HCT116 (cell line): ENCODE measurements around the gene TMEM61. TPM values are rescaled to one million over a fixed set of nuclear protein-coding genes. Genes with fewer than 3 reads are reported as not detected.
A peak's percentile ranks its signal among the peaks of the same experiment; 100 is the strongest.

Experiments
- ATAC-seq: fragments of 200-7000 bp; cut with Tn5 transposase; 2 replicates; pipeline ENCODE4 v1.9.1; 2020; ENCODE audit warnings: mild to moderate bottlenecking, moderate library complexity
- BruUV-seq: library from RNA; stranded (reverse); fragments of 400-500 nt; replicated peaks from 2 replicates; lab custom pipeline; 2021; lab: Mats Ljungman, UMichigan
- CTCF ChIA-PET: fragments of 300-600 bp; sonication (Branson Sonifier 250); formaldehyde crosslinking; loops from one replicate; lab custom pipeline; 2021; ENCODE audit warnings: antibody characterized with exemption; lab: Charles Lee
- POLR2A ChIA-PET: fragments of 300-600, 350-600 bp; sonication (Branson Sonifier 250); formaldehyde crosslinking; loops from one replicate; lab custom pipeline; 2021; ENCODE audit warnings: antibody characterized with exemption; lab: Charles Lee
- RAD21 ChIA-PET, 2 experiments: fragments of 300-600 bp; sonication (Branson Sonifier 250); formaldehyde crosslinking; loops; one replicate each; lab custom pipeline; 2023; ENCODE audit warnings: low total read pairs in 2 of 2; ENCODE audit not compliant: uncharacterized antibody in 2 of 2, unreplicated experiment in 2 of 2, low non-redundant PET in 1 of 2; lab: Charles Lee
- DNase-seq: peaks from one replicate; pipeline ENCODE4 v3.0.0-alpha.2; 2010; ENCODE audit warnings: low read depth, low spot score
- H2AFZ ChIP-seq: fragments of 200-600 bp; shearing (Covaris generic), sonication (generic); 2 replicates; pipeline ENCODE4 v1.6.1; 2017; ENCODE audit warnings: low read depth, mixed run types, mixed read lengths, antibody characterized with exemption, low read length; ENCODE audit not compliant: poor library complexity, severe bottlenecking
- H3K27ac ChIP-seq: 2 replicates; pipeline ENCODE4 v1.5.1; 2012; ENCODE audit warnings: low read depth, low read length
- H3K27me3 ChIP-seq: fragments of 200-600 bp; sonication (generic); 2 replicates; pipeline ENCODE4 v1.6.1; 2016; ENCODE audit warnings: mixed run types, low read length, mixed read lengths; ENCODE audit not compliant: insufficient read depth
- H3K36me3 ChIP-seq, 2 experiments: fragments of 200-500 bp in 1 of 2; fragments of 200-600 bp in 1 of 2; sonication (Bioruptor generic) in 1 of 2; sonication (generic) in 1 of 2; 2 replicates each; pipeline versions ENCODE4 v1.5.1 to v1.6.1; 2014 to 2016; ENCODE audit warnings: low read length in 2 of 2, inconsistent platforms in 1 of 2, mixed read lengths in 1 of 2, mixed run types in 1 of 2; ENCODE audit not compliant: insufficient read depth in 2 of 2, control insufficient read depth in 1 of 2
- H3K4me1 ChIP-seq, 2 experiments: fragments of 200-600 bp in 1 of 2; sonication (generic) in 1 of 2; 2 replicates each; pipeline versions ENCODE4 v1.5.1 to v1.6.1; 2012 to 2017; ENCODE audit warnings: low read length in 2 of 2, inconsistent platforms in 1 of 2, mild to moderate bottlenecking in 1 of 2, mixed read lengths in 1 of 2, mixed run types in 1 of 2, moderate library complexity in 1 of 2; ENCODE audit not compliant: insufficient read depth in 2 of 2, control insufficient read depth in 1 of 2
- H3K4me2 ChIP-seq: fragments of 200-600 bp; sonication (generic); 2 replicates; pipeline ENCODE4 v1.6.1; 2017; ENCODE audit warnings: mixed run types, low read length, mixed read lengths
- H3K4me3 ChIP-seq, 2 experiments: fragments of 200-600 bp in 1 of 2; sonication (generic) in 1 of 2; replicated peaks in 1 of 2; 2 replicates each; pipeline ENCODE4 v1.5.1; 2011 to 2016; ENCODE audit warnings: low read length in 2 of 2, control low read depth in 1 of 2, low read depth in 1 of 2, mild to moderate bottlenecking in 1 of 2, mixed read lengths in 1 of 2, mixed run types in 1 of 2
- H3K79me2 ChIP-seq: fragments of 200-600 bp; sonication (generic); 2 replicates; pipeline ENCODE4 v1.6.1; 2017; ENCODE audit warnings: mild to moderate bottlenecking, mixed run types, low read length, moderate library complexity, mixed read lengths; ENCODE audit not compliant: insufficient read depth
- H3K9ac ChIP-seq: fragments of 200-600 bp; sonication (generic); 2 replicates; pipeline ENCODE4 v1.6.1; 2016; ENCODE audit warnings: low read length, mixed read lengths
- H3K9me2 ChIP-seq: fragments of 200-600 bp; sonication (generic), shearing (Covaris generic); 2 replicates; pipeline ENCODE4 v1.6.1; 2017; ENCODE audit warnings: mixed run types, mild to moderate bottlenecking, moderate library complexity; ENCODE audit not compliant: insufficient read depth
- H3K9me3 ChIP-seq, 2 experiments: fragments of 200-500 bp in 1 of 2; fragments of 200-600 bp in 1 of 2; sonication (Bioruptor generic) in 1 of 2; sonication (generic) in 1 of 2; 2 replicates each; pipeline ENCODE4 v1.6.1; 2014 to 2017; ENCODE audit warnings: low read length in 2 of 2, mixed read lengths in 2 of 2, inconsistent platforms in 1 of 2, low read depth in 1 of 2, mild to moderate bottlenecking in 1 of 2, mixed run types in 1 of 2, moderate library complexity in 1 of 2; ENCODE audit not compliant: control insufficient read depth in 1 of 2, insufficient read depth in 1 of 2
- H4K20me1 ChIP-seq: fragments of 200-600 bp; sonication (generic), shearing (Covaris generic); 2 replicates; pipeline ENCODE4 v1.6.1; 2017; ENCODE audit warnings: mixed run types, mild to moderate bottlenecking, moderate library complexity; ENCODE audit not compliant: insufficient read depth
- CTCF ChIP-seq, 3 experiments: fragments of 200-600 bp in 1 of 3; sonication (generic) in 1 of 3; IDR thresholded peaks in 2 of 3; conservative IDR thresholded peaks in 1 of 3; 2 replicates each; pipeline ENCODE4 v1.5.1; 2012 to 2017; ENCODE audit warnings: low read depth in 2 of 3, low read length in 2 of 3, antibody characterized with exemption in 1 of 3, borderline replicate concordance in 1 of 3, control low read depth in 1 of 3, mild to moderate bottlenecking in 1 of 3, mixed read lengths in 1 of 3, mixed run types in 1 of 3, moderate library complexity in 1 of 3; ENCODE audit not compliant: insufficient read depth in 1 of 3
- EGR1 ChIP-seq: IDR thresholded peaks from 2 replicates; pipeline ENCODE4 v1.6.1; 2012; ENCODE audit warnings: low read depth
- EZH2phosphoT487 ChIP-seq: fragments of 200-600 bp; IDR thresholded peaks from 2 replicates; pipeline ENCODE4 v1.6.1; 2018; ENCODE audit warnings: antibody characterized with exemption, borderline replicate concordance
- FOSL1 ChIP-seq: IDR thresholded peaks from 2 replicates; pipeline ENCODE4 v1.6.1; 2012; ENCODE audit warnings: low read depth
- JUND ChIP-seq: IDR thresholded peaks from 2 replicates; pipeline ENCODE4 v1.6.1; 2012
- POLR2AphosphoS5 ChIP-seq: IDR thresholded peaks from 2 replicates; pipeline ENCODE4 v1.6.1; 2011; ENCODE audit warnings: mild to moderate bottlenecking, low read depth, low read length, moderate library complexity
- REST ChIP-seq: IDR thresholded peaks from 2 replicates; pipeline ENCODE4 v1.6.1; 2012; ENCODE audit warnings: low read depth
- SRF ChIP-seq: IDR thresholded peaks from 2 replicates; pipeline ENCODE4 v1.6.1; 2012; ENCODE audit warnings: low read depth
- TCF7L2 ChIP-seq: IDR thresholded peaks from 2 replicates; pipeline ENCODE4 v1.7.0; 2011; ENCODE audit warnings: borderline replicate concordance, inconsistent platforms; ENCODE audit not compliant: insufficient read depth, insufficient read length; ENCODE audit errors: extremely low read depth
- YY1 ChIP-seq: IDR thresholded peaks from 2 replicates; pipeline ENCODE4 v1.6.1; 2011; ENCODE audit warnings: low read length, low read depth, moderate library complexity, mild to moderate bottlenecking; ENCODE audit not compliant: insufficient replicate concordance; ENCODE audit errors: extremely low read depth
- intact Hi-C: fragments of 100-400 bp; cut with micrococcal nuclease; formaldehyde crosslinking; loops from 2 replicates; pipeline ENCODE4 v1.10.0; 2022
- total RNA-seq: library from RNA; stranded (reverse); gene quantifications from one replicate; pipeline ENCODE4 v1.2.1, GENCODE V29; 2021; ENCODE audit not compliant: unreplicated experiment

Gene TMEM61
- total RNA-seq, 1 experiment from 2014 or later, result 4.4 TPM

- POLR2A ChIA-PET, result no interaction called here
- Histone ChIP-seq H3K9me2 (no peaks in the 10 kb centered on the region), H3K4me1 (peaks cover 10 to 38% of the 10 kb centered on the region in 2 experiments; a peak in 3 of 4 replicates), H3K36me3 (0 out of 4 replicates have a peak, but pooled peaks cover 0 to 6% of the 10 kb centered on the region in 2 experiments), H3K9me3 (no peaks in the 10 kb centered on the region), H3K27ac (no peak overlapping the region), H4K20me1 (no peaks in the 10 kb centered on the region), H3K4me3 (peak overlapping the region; percentile 73 to 80; a peak in 3 of 4 replicates), H2AFZ (no peak overlapping the region), H3K4me2 (peak overlapping the region; percentile 97), H3K27me3 (no peaks in the 10 kb centered on the region), H3K79me2 (peaks cover 6% of the 10 kb centered on the region; the same call in 1 of the 2 replicates), H3K9ac (peak overlapping the region; percentile 72; the same call in 1 of the 2 replicates)
- TF ChIP-seq REST (no peak), FOSL1 (no peak), SRF (no peak), POLR2AphosphoS5 (no peak), EZH2phosphoT487 (no peak), YY1 (no peak), CTCF (IDR thresholded peaks at IDR 0.05 in 2 of 3, conservative IDR thresholded peaks at IDR 0.05 in 1 of 3; ENCODE audit: borderline replicate concordance in 1 of 3, insufficient read depth in 1 of 3, low read depth in 2 of 3, low read length in 2 of 3) (no peak), JUND (no peak), TCF7L2 (no peak), EGR1 (no peak)
- RAD21 ChIA-PET, result no interaction called here
- no TSS peak for BruUV-seq
- DNase-seq (no peak), ATAC-seq (no peak)
- intact Hi-C loops, result no loop called here
- CTCF ChIA-PET, result interaction anchor here (0.9 to 2.4 kb wide), 2 partner anchors 19 to 23 kb away, joined by 3 to 9 read pairs; no protein-coding TSS in a partner anchor
Observed at GRCh38 chr1:55040933-55041494, 60.6 kb downstream of the TMEM61 start.
